ENCODE results near the gene EPHA6. TPM values are rescaled to one million over a fixed set of nuclear protein-coding genes. Genes with fewer than 3 reads are reported as not detected.

The EPHA6 gene
- total RNA-seq, 2 donors from 2014 or later: 0.52 to 2.0 TPM

DNA sequence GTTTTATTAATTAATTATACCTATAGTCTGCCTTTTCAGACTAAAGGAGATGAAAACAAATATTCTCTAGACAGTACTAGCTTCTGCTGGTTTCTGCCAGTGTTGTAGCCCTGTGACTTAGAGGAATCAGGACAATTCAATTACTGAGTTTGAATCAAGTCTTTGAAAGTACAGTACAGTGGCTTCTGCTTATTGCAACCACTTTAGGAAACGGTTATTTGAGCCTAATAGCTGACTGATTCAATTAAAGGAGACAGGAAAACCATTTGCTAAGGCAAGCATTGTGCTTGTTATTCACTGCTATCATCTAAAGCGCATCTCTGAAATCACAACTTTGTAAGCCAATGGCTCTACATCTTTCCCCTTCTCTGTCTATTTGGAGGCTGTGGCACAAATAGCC, 860.1 kb downstream of the EPHA6 start:
- no peaks in the 10 kb centered on the region for H3K4me1 ChIP-seq
- no peaks in the 10 kb centered on the region for H3K36me3 ChIP-seq (replicated peaks in 1 of 2; ENCODE audit: insufficient read depth in 1 of 2, low read depth in 2 of 2)
- no peak overlapping the region for H3K4me3 ChIP-seq
- TF ChIP-seq, protein P1, sequence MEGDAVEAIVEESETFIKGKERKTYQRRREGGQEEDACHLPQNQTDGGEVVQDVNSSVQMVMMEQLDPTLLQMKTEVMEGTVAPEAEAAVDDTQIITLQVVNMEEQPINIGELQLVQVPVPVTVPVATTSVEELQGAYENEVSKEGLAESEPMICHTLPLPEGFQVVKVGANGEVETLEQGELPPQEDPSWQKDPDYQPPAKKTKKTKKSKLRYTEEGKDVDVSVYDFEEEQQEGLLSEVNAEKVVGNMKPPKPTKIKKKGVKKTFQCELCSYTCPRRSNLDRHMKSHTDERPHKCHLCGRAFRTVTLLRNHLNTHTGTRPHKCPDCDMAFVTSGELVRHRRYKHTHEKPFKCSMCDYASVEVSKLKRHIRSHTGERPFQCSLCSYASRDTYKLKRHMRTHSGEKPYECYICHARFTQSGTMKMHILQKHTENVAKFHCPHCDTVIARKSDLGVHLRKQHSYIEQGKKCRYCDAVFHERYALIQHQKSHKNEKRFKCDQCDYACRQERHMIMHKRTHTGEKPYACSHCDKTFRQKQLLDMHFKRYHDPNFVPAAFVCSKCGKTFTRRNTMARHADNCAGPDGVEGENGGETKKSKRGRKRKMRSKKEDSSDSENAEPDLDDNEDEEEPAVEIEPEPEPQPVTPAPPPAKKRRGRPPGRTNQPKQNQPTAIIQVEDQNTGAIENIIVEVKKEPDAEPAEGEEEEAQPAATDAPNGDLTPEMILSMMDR (IDR thresholded peaks at IDR 0.05): no peak
- no peak for TF ChIP-seq POLR2A (IDR thresholded peaks at IDR 0.05)
- 68 to 70% methylated on average over 2 of the region's 2 CpGs for WGBS, 2 donors
- no peaks in the 10 kb centered on the region for H3K9me3 ChIP-seq
- DNase-seq (no peak), ATAC-seq (no peak)
- intact Hi-C loops (cut with DNase I): no loop called here
- H3K27me3 ChIP-seq: no peaks in the 10 kb centered on the region
- no peak overlapping the region for H3K27ac ChIP-seq

DNA sequence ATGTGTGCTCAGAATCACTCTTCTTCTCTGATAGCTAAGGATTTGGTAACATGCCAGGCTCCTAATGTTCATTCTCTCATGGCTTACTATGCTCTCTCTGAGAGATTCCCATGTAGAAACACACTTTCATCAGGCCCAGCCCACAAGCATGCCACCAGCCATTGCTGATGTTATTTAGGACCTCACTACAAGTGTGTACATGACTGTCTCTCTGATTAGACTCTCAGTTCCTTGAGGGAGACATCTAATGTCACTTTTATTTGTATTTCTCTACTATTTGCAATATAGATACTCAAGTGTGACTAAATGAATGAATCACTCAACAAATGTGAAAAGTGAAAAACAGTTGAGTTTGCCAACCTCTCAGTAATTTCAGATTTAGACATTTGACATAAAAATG, 865.8 kb downstream of the EPHA6 start:
- ATAC-seq (no peak), DNase-seq (no peak)

DNA sequence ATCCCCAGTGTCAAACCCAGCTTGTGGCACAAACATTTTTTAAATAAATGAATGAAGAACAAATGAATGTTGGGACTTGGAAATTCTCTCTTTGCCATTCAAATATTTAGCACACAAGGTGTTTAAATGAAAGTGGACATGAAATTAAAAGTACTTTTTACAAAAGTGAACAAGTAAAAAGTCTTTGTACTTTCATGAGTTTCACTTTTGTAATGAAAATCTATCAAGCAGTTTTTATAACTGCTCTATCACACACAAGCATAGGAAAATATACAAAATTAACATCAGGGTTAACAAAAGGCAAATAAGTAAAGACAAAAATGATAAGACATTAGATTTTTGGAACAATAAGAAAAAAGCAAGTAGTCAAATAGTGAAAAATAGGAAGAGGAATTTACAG, 866.3 kb downstream of the EPHA6 start:
- Histone ChIP-seq H3K4me1 (no peaks in the 10 kb centered on the region), H3K27ac (no peak overlapping the region), H3K4me3 (no peak overlapping the region), H3K9me3 (no peaks in the 10 kb centered on the region), H3K27me3 (no peaks in the 10 kb centered on the region), H3K36me3 (replicated peaks in 1 of 2; ENCODE audit: insufficient read depth in 1 of 2, low read depth in 2 of 2) (no peaks in the 10 kb centered on the region)
- ATAC-seq (no peak), DNase-seq (no peak)
- intact Hi-C loops (cut with DNase I): no loop called here
- TF ChIP-seq POLR2A (IDR thresholded peaks at IDR 0.05): no peak
- TF ChIP-seq, protein P1 (IDR thresholded peaks at IDR 0.05): no peak

More for the DNA sequence above, 865.8 kb downstream of the EPHA6 start:
- no peaks in the 10 kb centered on the region for H3K36me3 ChIP-seq (replicated peaks in 1 of 2; ENCODE audit: insufficient read depth in 1 of 2, low read depth in 2 of 2)
- no peak overlapping the region for H3K27ac ChIP-seq
- no peaks in the 10 kb centered on the region for H3K4me1 ChIP-seq
- intact Hi-C loops (cut with DNase I): no loop called here
- TF ChIP-seq, protein P1 (IDR thresholded peaks at IDR 0.05): no peak
- no peak for TF ChIP-seq POLR2A (IDR thresholded peaks at IDR 0.05)
- H3K4me3 ChIP-seq: no peak overlapping the region
- no peaks in the 10 kb centered on the region for H3K27me3 ChIP-seq
- no peaks in the 10 kb centered on the region for H3K9me3 ChIP-seq

DNA sequence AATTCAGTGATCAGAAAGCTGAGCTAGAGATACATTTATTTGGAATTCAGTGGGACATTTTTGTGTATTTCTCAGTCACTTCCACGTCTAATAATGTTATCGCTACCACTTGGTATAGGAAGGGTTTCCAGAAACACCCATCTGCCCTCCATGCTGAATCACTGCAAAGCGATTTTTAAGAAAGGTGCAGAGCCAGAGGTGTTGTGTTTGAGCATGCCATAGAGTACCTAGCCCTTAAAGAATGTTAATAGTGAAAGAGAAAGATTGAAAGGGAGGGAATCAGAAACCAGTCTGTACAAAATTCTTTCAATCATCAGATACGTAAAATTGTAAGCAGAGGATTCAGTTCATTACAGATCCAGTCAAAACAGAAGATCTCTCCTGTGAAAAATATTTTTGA, 870.1 kb downstream of the EPHA6 start:
- Histone ChIP-seq H3K4me1 (no peaks in the 10 kb centered on the region), H3K9me3 (no peaks in the 10 kb centered on the region), H3K27me3 (no peaks in the 10 kb centered on the region), H3K27ac (no peak overlapping the region), H3K36me3 (replicated peaks in 1 of 2; ENCODE audit: insufficient read depth in 1 of 2, low read depth in 2 of 2) (no peaks in the 10 kb centered on the region), H3K4me3 (no peak overlapping the region)
- WGBS, 2 donors: 74 to 79% methylated on average over 4 of the region's 4 CpGs
- no peak for ATAC-seq
- TF ChIP-seq POLR2A (IDR thresholded peaks at IDR 0.05): no peak
- TF ChIP-seq, protein P1 (IDR thresholded peaks at IDR 0.05): no peak
- intact Hi-C loops (cut with DNase I): no loop called here
- no peak for DNase-seq

DNA sequence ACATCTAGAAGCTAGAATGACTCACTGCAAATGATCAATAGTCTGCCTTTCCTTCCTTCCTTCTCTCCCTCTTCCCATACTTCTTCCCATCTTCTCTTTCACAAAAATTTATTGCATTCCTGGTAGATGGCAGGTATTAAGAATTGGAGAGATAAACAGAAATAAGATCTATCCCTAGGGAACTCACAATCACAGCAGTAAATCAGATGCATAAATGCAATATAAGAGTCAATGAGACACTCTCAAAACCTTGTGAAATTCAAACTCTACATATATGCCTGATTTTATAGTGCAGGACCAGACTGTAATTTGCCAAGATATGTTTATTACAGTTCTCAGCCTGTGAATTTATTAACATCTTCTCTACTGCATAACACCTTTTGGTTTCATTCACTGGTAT, 871.9 kb downstream of the EPHA6 start:
- Histone ChIP-seq H3K36me3 (replicated peaks in 1 of 2; ENCODE audit: insufficient read depth in 1 of 2, low read depth in 2 of 2) (no peaks in the 10 kb centered on the region), H3K27ac (no peak overlapping the region), H3K27me3 (no peaks in the 10 kb centered on the region), H3K9me3 (no peaks in the 10 kb centered on the region), H3K4me1 (no peaks in the 10 kb centered on the region), H3K4me3 (no peak overlapping the region)
- intact Hi-C loops (cut with DNase I): no loop called here
- ATAC-seq (no peak), DNase-seq (no peak)
- TF ChIP-seq POLR2A (IDR thresholded peaks at IDR 0.05): no peak
- TF ChIP-seq, protein P1 (IDR thresholded peaks at IDR 0.05): no peak
